ENCODE results near the gene CCL1. TPM values are rescaled to one million over a fixed set of nuclear protein-coding genes. Genes with fewer than 3 reads are reported as not detected.

CCL1 gene
- total and polyA plus RNA-seq, 2 donors (not counting 1 experiment from before 2014, with no cell fraction given) = not detected

DNA sequence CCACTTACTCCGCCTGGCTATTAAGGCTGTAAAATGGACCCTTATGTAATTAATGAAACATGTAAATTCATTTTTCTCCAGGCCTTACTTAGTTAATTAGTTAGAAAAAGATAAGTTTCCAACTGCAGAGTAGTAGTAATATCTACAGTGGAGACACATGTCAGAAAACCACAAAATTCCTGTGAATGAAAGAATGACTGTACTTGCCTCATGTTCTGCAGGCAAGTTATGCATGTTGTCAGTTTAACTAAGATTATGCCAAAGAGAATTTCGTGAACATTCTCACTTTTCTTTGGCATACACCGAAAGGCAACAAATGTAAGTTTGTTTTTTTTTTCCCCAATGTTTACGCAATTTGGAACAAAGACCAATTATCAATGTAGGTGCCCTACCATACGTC, 16.8 kb upstream of the CCL1 start:
- Histone ChIP-seq H4K20me1 (ENCODE audit: control insufficient read depth, insufficient read depth, low read length, poor library complexity, severe bottlenecking) (no peaks in the 10 kb centered on the region), H3K36me3 (replicated peaks in 1 of 2; ENCODE audit: control extremely low read depth in 1 of 2, control insufficient read depth in 1 of 2, extremely low read depth in 1 of 2, insufficient read depth in 2 of 2, low read length in 1 of 2) (no peaks in the 10 kb centered on the region), H2AFZ (ENCODE audit: insufficient read depth, low read depth, low read length, poor library complexity, severe bottlenecking) (no peak overlapping the region), H3K4me2 (replicated peaks; ENCODE audit: low read depth, low read length, poor library complexity, severe bottlenecking) (no peak overlapping the region), H3K4me1 (ENCODE audit: control insufficient read depth in 2 of 2, insufficient read depth in 2 of 2, low read length in 2 of 2) (peaks cover 10 to 25% of the 10 kb centered on the region in 2 donors), H3K9ac (ENCODE audit: low read length) (no peak overlapping the region), H3K27ac (ENCODE audit: low read length in 2 of 2) (no peak overlapping the region), H3K4me3 (ENCODE audit: control extremely low read depth in 1 of 5, extremely low read depth in 1 of 5, insufficient read depth in 1 of 5, low read depth in 2 of 5, low read length in 4 of 5) (no peak overlapping the region), H3K27me3 (replicated peaks in 1 of 4; ENCODE audit: control extremely low read depth in 1 of 4, control insufficient read depth in 3 of 4, insufficient read depth in 4 of 4, low read length in 3 of 4) (no peaks in the 10 kb centered on the region), H3K79me2 (ENCODE audit: control insufficient read depth, insufficient read depth, low read length) (no peaks in the 10 kb centered on the region), H3K9me3 (ENCODE audit: control extremely low read depth in 1 of 3, control insufficient read depth in 2 of 3, insufficient read depth in 1 of 3, low read length in 2 of 3) (no peaks in the 10 kb centered on the region)
- CTCF ChIA-PET = interaction anchor here (1.0 kb wide), 1 partner anchor 18 kb away, joined by 6 read pairs; no protein-coding TSS in a partner anchor
- DNase-seq (no peak), ATAC-seq (ENCODE audit: low read depth) (no peak)
- POLR2A ChIA-PET = no interaction called here
- Mint-ChIP-seq H3K4me3 (no peak overlapping the region), H3K27me3 (peaks cover 5% of the 10 kb centered on the region), H3K27ac (no peak overlapping the region), H3K9me3 (ENCODE audit: insufficient read depth) (no peaks in the 10 kb centered on the region), H3K4me1 (peaks cover 36% of the 10 kb centered on the region)
- intact Hi-C loops (cut with micrococcal nuclease) = no loop called here
- TF ChIP-seq EZH2 (IDR thresholded peaks at IDR 0.05; ENCODE audit: borderline replicate concordance, insufficient read depth, low read depth, low read length, poor library complexity, severe bottlenecking) = no peak
- TF ChIP-seq, protein P1, sequence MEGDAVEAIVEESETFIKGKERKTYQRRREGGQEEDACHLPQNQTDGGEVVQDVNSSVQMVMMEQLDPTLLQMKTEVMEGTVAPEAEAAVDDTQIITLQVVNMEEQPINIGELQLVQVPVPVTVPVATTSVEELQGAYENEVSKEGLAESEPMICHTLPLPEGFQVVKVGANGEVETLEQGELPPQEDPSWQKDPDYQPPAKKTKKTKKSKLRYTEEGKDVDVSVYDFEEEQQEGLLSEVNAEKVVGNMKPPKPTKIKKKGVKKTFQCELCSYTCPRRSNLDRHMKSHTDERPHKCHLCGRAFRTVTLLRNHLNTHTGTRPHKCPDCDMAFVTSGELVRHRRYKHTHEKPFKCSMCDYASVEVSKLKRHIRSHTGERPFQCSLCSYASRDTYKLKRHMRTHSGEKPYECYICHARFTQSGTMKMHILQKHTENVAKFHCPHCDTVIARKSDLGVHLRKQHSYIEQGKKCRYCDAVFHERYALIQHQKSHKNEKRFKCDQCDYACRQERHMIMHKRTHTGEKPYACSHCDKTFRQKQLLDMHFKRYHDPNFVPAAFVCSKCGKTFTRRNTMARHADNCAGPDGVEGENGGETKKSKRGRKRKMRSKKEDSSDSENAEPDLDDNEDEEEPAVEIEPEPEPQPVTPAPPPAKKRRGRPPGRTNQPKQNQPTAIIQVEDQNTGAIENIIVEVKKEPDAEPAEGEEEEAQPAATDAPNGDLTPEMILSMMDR (IDR thresholded peaks at IDR 0.05) = no peak
- 100% methylated on average over 2 of the region's 5 CpGs for WGBS (ENCODE audit: insufficient coverage)

DNA sequence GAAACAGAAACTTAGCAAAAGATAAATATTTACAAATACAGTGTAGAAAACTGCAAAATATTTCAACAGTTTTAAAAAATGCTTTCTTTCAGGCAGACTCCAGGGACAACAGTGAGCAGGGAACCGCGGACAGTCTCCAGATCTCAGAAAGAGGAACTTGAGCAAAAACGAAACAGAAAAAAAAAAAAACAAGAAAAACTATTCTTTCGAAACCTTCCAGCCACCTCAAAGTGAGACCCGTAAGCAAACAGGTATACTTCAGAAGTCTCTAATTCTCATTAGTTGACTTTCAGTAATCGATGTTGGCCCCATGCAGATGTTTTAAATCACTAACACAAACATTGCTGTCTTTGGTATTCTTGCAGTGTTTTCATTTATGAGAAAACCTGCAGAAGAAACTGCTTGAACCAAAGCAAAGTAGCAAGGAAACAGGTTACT, 15.7 kb upstream of the CCL1 start:
- H3K36me3 ChIP-seq (replicated peaks in 1 of 2; ENCODE audit: control extremely low read depth in 1 of 2, control insufficient read depth in 1 of 2, extremely low read depth in 1 of 2, insufficient read depth in 2 of 2, low read length in 1 of 2) = no peaks in the 10 kb centered on the region
- H3K27ac ChIP-seq (ENCODE audit: low read length in 2 of 2) = peak overlapping the region in 1 of 2 donors; percentile 20
- no peaks in the 10 kb centered on the region for H4K20me1 ChIP-seq (ENCODE audit: control insufficient read depth, insufficient read depth, low read length, poor library complexity, severe bottlenecking)
- Mint-ChIP-seq H3K9me3 (ENCODE audit: insufficient read depth) (no peaks in the 10 kb centered on the region), H3K27ac (peak overlapping the region; percentile 78), H3K4me3 (peak overlapping the region; percentile 43), H3K27me3 (peaks cover 3% of the 10 kb centered on the region), H3K4me1 (peaks cover 36% of the 10 kb centered on the region)
- H3K27me3 ChIP-seq (replicated peaks in 1 of 4; ENCODE audit: control extremely low read depth in 1 of 4, control insufficient read depth in 3 of 4, insufficient read depth in 4 of 4, low read length in 3 of 4) = no peaks in the 10 kb centered on the region
- no peaks in the 10 kb centered on the region for H3K9me3 ChIP-seq (ENCODE audit: control extremely low read depth in 1 of 3, control insufficient read depth in 2 of 3, insufficient read depth in 1 of 3, low read length in 2 of 3)
- peak overlapping the region; percentile 60 for H2AFZ ChIP-seq (ENCODE audit: insufficient read depth, low read depth, low read length, poor library complexity, severe bottlenecking)
- ChIA-PET POLR2A (no interaction called here), CTCF (interaction anchor here (1.2 to 2.0 kb wide), 3 partner anchors 17 to 42 kb away, joined by 4 to 12 read pairs (median 5); no protein-coding TSS in a partner anchor)
- H3K79me2 ChIP-seq (ENCODE audit: control insufficient read depth, insufficient read depth, low read length) = no peaks in the 10 kb centered on the region
- intact Hi-C loops (cut with micrococcal nuclease) = no loop called here
- WGBS (ENCODE audit: insufficient coverage) = 0% methylated on average over 5 of the region's 6 CpGs
- DNase-seq = peak; percentile 73
- H3K4me2 ChIP-seq (replicated peaks; ENCODE audit: low read depth, low read length, poor library complexity, severe bottlenecking) = peak overlapping the region; percentile 58
- peak overlapping the region in 1 of 5 experiments; percentile 24 for H3K4me3 ChIP-seq (ENCODE audit: control extremely low read depth in 1 of 5, extremely low read depth in 1 of 5, insufficient read depth in 1 of 5, low read depth in 2 of 5, low read length in 4 of 5)
- peak; percentile 77 for ATAC-seq (ENCODE audit: low read depth)
- H3K4me1 ChIP-seq (ENCODE audit: control insufficient read depth in 2 of 2, insufficient read depth in 2 of 2, low read length in 2 of 2) = peaks cover 10 to 25% of the 10 kb centered on the region in 2 donors
- TF ChIP-seq, protein P1 (IDR thresholded peaks at IDR 0.05) = peak; percentile 36
- no peak for TF ChIP-seq EZH2 (IDR thresholded peaks at IDR 0.05; ENCODE audit: borderline replicate concordance, insufficient read depth, low read depth, low read length, poor library complexity, severe bottlenecking)
- peak overlapping the region; percentile 24 for H3K9ac ChIP-seq (ENCODE audit: low read length)

Data from B cell (primary cell).